Measurements from ENCODE around the gene CSNK1G1.

DNA sequence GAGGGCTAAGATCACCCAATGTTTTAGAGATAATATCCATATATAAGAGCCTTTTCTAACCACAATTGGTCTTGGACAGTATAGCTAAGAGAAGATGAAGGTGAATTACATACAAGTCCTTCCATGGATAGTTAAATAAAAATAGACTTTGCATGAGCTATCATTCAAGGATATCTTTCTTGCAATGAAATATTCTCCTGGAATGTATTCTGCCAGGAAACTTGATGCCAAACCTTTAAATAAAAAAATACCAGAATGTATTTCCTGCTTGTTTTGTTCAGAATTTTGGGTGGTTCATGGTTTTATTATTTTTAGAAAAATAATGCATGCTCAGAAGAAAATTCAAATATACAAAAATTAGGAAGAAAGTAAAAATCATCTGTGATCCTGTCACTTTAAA, 104.3 kb downstream of the CSNK1G1 start:
- TF ChIP-seq POLR2A (IDR thresholded peaks at IDR 0.05; ENCODE audit: low read length) = no peak
- no peak for TF ChIP-seq GATA1 (IDR thresholded peaks at IDR 0.05; ENCODE audit: low read depth, low read length)
